ENCODE results near the gene LHX8.

DNA sequence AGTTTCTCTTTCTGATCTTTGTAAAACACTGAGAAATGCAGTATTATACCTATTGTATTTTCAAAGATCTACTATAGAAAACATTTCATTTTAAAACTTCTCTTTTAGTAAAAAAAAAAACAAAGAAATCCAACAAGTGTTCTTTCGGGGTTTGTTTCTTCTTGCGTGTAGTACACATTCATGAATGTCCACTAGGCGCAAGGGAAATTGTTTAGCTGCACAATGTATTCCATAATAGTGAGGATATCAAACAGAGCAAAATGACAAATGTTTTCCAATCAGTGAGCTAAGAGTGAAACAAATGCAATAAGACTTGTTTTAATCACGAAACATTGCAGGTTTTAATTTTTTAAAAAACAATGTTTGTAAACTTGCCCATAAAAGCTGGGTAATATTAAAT, 68.6 kb downstream of the LHX8 start:
- TF ChIP-seq, protein P1, sequence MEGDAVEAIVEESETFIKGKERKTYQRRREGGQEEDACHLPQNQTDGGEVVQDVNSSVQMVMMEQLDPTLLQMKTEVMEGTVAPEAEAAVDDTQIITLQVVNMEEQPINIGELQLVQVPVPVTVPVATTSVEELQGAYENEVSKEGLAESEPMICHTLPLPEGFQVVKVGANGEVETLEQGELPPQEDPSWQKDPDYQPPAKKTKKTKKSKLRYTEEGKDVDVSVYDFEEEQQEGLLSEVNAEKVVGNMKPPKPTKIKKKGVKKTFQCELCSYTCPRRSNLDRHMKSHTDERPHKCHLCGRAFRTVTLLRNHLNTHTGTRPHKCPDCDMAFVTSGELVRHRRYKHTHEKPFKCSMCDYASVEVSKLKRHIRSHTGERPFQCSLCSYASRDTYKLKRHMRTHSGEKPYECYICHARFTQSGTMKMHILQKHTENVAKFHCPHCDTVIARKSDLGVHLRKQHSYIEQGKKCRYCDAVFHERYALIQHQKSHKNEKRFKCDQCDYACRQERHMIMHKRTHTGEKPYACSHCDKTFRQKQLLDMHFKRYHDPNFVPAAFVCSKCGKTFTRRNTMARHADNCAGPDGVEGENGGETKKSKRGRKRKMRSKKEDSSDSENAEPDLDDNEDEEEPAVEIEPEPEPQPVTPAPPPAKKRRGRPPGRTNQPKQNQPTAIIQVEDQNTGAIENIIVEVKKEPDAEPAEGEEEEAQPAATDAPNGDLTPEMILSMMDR (IDR thresholded peaks at IDR 0.05) = no peak
- no peak for TF ChIP-seq POLR2A (IDR thresholded peaks at IDR 0.05)
